ENCODE data around the gene FAM184A.

DNA sequence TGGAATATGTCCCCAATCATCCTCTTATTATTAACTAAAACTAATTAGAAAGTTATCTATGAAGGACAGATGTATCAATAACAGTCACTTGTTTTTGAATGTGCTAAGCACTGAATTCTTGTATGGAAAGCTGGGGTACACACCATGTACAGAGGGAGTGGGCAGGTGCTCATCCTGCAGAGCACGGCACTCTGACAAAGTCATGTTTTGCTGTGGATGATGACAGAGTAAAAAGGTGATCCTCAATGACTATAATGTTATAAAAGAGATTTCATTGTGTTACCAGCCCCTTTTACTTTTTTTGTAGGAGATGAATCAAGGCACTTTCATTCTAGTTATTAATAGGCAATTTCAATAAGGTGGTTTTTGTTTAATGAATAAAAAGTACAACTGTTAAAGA lies 92.2 kb downstream of the FAM184A start:
- no peak for TF ChIP-seq POLR2A (IDR thresholded peaks at IDR 0.05)
- TF ChIP-seq, protein P1, sequence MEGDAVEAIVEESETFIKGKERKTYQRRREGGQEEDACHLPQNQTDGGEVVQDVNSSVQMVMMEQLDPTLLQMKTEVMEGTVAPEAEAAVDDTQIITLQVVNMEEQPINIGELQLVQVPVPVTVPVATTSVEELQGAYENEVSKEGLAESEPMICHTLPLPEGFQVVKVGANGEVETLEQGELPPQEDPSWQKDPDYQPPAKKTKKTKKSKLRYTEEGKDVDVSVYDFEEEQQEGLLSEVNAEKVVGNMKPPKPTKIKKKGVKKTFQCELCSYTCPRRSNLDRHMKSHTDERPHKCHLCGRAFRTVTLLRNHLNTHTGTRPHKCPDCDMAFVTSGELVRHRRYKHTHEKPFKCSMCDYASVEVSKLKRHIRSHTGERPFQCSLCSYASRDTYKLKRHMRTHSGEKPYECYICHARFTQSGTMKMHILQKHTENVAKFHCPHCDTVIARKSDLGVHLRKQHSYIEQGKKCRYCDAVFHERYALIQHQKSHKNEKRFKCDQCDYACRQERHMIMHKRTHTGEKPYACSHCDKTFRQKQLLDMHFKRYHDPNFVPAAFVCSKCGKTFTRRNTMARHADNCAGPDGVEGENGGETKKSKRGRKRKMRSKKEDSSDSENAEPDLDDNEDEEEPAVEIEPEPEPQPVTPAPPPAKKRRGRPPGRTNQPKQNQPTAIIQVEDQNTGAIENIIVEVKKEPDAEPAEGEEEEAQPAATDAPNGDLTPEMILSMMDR (IDR thresholded peaks at IDR 0.05) = no peak
